ENCODE measurements around the gene LST1.
"Not testable (repeated sequence)": the region's sequence is repeated elsewhere in the genome, so short reads cannot be mapped to it uniquely, and the experiment has no call there.

LST1 gene

DNA sequence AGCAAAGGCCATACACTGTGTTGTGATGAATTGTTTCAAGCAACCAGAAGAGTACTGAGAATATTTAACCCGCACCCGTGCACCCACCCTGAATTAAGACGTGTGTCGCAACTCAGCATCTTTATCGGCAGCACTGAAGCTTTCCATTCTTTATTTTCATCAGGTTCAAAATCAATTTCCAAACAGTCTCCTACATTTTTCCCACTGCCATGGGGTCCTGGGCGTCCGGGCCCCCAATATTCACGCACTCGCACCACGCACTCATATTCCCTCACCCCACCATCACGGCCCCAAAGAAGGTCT, 5.7 kb upstream of the LST1 start:
- no peak for DNase-seq (ENCODE audit: low read depth in 4 of 4, low spot score in 1 of 4)

DNA sequence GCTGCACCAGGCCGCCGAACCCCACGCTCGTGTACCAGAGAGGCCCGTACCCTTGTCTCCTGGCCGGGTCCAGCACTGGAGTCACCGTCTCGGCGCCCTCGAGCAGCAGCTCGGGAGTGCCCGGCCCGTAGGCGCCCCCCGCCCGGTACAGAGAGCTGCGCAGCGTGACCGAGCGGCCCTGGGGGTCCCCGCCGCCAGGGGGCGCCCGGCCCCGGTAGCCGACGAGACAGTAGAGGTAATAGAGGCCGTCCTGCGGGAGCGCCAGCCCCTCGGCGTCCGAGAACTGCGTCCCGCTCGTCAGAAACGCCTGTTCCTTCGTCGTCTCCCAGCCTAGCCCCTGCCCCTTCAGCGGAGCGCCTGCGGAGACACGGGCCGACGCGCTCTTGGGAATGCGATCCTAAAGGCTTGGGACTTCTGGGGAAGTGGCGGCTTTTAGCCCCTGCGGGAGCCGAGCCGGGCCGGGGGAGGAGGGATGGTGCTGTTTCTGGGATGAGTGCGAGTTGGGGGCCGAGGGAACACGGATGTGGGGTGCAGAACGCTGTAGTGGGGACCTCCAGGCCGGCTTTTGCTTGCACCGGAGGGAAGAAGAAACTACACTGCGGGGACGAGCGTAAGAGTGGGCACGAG, 5.2 kb upstream of the LST1 start:
- DNase-seq (ENCODE audit: low read depth in 4 of 4, low spot score in 1 of 4): peak; percentile 74 to 92 (median 82)

GRCh38 chr6:31581434-31582229, 4.4 kb upstream of the LST1 start:
- DNase-seq (ENCODE audit: low read depth in 4 of 4, low spot score in 1 of 4): no peak

DNA sequence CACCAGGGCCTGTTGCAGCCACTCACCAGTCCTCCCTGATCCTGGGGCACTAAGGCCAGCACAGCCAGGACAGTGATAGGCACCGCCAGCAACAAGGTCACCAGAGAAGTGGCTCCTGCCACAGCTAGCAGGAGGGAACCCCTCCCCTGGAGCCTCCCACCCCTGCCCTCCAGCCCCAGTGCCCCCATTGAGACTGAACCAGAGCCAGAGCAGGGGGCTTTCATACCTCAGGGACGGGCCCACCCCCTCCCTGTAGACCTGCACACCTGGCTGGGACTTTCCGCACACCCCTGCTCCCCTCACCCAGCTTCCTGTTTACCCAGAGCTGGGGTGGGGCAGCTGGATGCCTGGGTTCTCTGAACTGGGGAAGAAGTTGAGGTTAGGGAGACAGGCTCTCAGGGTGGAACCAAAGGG, 3.8 kb upstream of the LST1 start, which contains the start of gene LTB:
TSS of gene LTB (minus strand) at position 195 of the 414 bp plus-strand sequence. CDS start at position 188, 7 bp downstream.
- DNase-seq (ENCODE audit: low read depth in 4 of 4, low spot score in 1 of 4): no peak

DNA sequence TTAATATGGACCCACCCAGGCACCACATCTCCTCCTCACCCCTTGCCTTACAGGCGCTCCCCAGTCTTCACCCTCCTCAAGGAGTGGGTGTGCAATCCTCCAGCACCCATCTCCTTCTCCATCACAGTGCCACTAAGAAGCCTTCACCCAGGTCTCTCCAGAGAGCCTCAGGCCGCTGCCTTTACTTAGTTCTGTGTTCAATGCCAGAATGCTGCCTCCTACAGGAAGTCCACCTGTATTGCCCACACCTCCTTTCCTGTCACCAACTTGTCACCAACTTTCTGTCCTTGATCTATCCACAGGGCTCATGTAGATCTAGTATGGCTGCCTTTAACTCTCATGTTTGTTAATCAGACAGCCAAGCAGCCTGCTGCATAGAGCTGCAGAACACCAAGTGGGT, 586 bp upstream of the LST1 start:
- DNase-seq (ENCODE audit: low read depth in 4 of 4, low spot score in 1 of 4): no peak

- no peak for DNase-seq (ENCODE audit: low read depth in 4 of 4, low spot score in 1 of 4)
Measured at GRCh38 chr6:31586599-31587281, 663 bp downstream of the LST1 start.

DNA sequence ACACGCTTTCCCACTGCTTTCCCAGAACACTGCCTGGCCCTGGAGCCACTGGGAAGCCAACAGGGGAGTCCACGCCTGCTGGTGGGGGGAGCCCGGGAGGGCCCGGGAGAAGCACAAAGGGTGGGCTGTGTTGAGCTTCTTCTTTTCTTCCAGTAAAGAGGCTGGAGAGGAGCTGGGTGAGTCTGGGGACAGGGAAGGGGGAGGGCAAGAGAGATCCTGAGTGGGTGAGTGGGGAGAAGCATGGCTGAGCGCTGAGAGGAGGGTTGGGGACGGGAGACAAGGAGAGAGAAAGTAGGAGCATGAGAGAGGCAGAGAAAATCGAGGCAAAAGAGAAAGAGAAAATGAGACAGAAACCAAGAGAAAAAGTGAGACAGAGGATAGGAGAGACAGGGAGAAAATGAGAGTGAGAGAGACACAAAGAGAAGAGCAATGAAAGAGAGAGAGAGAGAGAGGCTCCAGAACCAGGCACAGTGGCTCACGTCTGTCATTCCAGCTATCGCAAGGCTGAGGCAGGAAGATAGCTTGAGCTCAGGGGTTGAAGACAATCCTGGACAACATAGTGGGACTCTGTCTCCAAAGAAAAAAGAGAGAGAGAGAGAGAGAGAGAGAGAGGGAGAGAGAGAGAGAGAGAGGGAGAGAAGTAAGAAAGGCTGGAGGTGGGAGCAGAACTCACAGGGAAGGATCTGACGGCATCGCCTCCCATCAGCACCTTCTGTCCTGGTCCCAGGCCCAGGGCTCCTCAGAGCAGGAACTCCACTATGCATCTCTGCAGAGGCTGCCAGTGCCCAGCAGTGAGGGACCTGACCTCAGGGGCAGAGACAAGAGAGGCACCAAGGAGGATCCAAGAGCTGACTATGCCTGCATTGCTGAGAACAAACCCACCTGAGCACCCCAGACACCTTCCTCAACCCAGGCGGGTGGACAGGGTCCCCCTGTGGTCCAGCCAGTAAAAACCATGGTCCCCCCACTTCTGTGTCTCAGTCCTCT, 2.0 kb downstream of the LST1 start:
- no peak for DNase-seq (ENCODE audit: low read depth in 4 of 4, low spot score in 1 of 4)

GRCh38 chr6:31588871-31589650, 3.0 kb downstream of the LST1 start:
- DNase-seq (ENCODE audit: low read depth in 4 of 4, low spot score in 1 of 4): no peak

- DNase-seq (ENCODE audit: low read depth in 4 of 4, low spot score in 1 of 4): not testable (repeated sequence)
Measured at GRCh38 chr6:31590691-31591090, 4.6 kb downstream of the LST1 start.

DNA sequence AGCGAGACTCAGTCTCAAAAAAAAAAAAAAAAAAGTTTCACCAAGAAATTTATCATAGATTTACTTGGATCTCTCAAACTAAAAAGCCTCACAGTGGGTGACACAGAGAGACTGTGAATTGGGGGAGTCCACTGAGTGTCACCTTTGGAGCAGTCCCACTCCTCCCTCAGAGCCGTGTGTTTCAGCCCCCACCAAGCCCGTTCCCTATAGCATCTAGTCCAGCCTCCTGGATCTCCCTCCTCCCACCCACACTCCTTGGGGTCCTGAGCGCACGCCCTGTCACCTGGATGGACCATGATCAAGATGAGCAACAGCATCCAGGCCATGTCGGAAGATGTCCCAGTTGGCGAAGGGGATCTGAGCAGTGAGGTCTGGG, 6.3 kb downstream of the LST1 start:
- no peak for DNase-seq (ENCODE audit: low read depth in 4 of 4, low spot score in 1 of 4)

- no peak for DNase-seq (ENCODE audit: low read depth in 4 of 4, low spot score in 1 of 4)
Measured at GRCh38 chr6:31597006-31597405, 10.9 kb downstream of the LST1 start.

DNA sequence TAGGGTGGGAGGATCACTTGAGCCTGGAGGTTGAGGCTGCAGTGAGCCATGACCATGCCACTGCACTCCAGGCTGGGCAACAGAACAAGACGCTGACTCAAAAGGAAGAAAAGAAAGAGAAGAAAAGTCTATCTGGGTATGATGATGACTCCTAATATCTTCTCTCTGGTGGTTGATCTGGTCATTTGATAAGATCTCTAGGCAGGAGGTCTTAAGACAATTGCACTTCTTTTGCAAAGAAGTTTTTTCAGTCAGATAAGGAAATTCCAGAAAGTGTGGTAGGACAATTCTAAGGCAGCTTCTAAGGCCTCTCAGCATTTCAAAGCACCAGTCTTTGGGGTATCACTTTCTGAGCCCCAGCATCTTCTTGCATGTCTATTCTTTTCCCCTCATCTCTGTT, 21.2 kb downstream of the LST1 start:
- no peak for DNase-seq (ENCODE audit: low read depth in 4 of 4, low spot score in 1 of 4)

DNA sequence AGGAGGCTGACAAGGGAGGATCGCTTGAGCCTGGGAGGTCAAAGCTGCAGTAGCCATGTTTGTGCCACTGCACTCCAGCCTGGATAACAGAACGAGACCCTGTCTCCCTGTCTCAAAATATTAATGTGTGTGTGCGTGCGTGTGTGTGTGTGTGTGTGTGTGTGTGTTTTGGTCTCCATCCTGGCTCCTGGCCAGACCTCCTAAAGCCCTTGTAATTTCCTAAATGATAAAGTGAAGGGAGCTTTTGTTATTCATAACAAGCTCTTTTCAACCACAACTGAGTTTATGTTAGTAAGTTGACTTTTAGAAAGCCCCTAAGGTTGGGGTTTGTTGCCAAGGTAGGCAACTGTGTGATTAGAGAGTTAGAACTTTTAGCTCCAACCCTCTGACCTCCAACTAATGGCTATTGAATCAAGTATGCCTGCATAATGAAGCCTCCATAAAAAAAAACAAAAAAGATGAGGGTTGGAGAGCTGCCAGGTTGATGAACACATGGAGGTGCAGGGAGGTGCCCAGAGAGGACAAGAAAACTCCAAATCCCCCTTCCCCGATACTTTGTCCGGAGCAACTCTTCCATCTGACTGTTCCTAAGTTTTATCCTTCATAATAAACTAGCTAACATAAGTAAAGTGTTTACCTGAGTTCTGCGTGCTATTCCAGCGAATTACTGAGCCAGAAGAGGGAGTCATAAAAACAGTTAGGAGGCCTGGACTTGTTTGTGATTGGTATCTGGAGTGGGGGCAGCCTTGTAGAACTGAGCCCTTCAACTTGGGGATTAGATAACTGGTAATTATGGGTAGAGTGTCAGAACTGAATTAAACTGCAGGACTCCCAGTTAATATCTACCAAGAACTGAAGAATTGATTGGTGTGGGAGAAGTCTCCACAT, 23.7 kb downstream of the LST1 start:
- DNase-seq (ENCODE audit: low read depth in 4 of 4, low spot score in 1 of 4): no peak

DNA sequence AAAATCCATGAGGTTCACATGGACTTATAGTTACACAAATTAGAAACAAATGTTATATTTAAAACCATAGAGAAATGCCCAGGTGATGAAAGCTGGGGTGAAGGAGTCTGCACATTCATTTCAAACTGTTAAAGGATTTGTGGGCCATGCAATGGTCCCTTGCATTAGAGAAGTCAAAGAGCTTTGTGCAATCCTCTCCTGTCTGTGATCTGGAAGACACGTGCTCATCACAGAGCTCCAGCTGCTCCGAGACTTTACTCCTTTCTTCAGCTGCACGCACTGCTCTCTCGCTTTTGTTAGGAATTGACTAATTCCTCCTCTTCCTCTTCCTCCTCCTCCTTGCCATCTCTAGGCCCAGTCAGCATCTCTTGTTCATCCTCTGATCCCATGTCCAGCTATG, 24.9 kb downstream of the LST1 start:
- no peak for DNase-seq (ENCODE audit: low read depth in 4 of 4, low spot score in 1 of 4)

GRCh38 chr6:31614075-31614619, 28.1 kb downstream of the LST1 start:
- DNase-seq (ENCODE audit: low read depth in 4 of 4, low spot score in 1 of 4): no peak

GRCh38 chr6:31614684-31615578, 28.9 kb downstream of the LST1 start, which contains the start of gene AIF1:
Gene AIF1, plus strand, starts transcription at chr6:31615234. Its CDS starts 96 bp downstream, at chr6:31615330.
- no peak for DNase-seq (ENCODE audit: low read depth in 4 of 4, low spot score in 1 of 4)

DNA sequence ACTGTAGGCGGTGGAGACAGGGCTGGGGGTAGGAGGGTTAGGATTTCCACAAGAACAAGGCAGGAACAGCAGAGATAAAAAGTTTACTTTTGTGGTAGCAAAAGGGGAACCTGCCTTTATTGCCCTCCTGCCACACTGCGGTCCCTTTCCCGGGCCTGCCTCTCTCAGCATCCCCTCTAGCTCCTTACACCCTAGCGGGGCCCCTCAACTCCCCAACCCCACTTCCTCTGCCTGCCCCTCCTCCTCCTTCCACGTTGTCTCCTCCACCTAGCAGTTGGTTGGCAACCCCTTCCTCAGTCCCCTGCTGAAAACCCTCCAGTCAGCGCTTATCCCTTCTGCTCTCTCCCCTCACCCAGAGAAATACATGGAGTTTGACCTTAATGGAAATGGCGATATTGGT, 29.7 kb downstream of the LST1 start:
- no peak for DNase-seq (ENCODE audit: low read depth in 4 of 4, low spot score in 1 of 4)

- no peak for DNase-seq (ENCODE audit: low read depth in 4 of 4, low spot score in 1 of 4)
Measured at GRCh38 chr6:31617010-31617409, 30.9 kb downstream of the LST1 start.
